Prostate gland (tissue), 2 donors: ENCODE results near the gene IL20RB.

Experiments used
- CTCF ChIP-seq, 4 experiments: fragments of 200-600 bp in 2 of 4; fragments of 450-650 bp in 2 of 4; sonication (generic) in 2 of 4; IDR thresholded peaks; 1 replicate in 3 of 4; 2 replicates in 1 of 4; pipeline ENCODE4 v1.5.1; 2016 to 2019; ENCODE audit warnings: antibody characterized with exemption in 4 of 4, mild to moderate bottlenecking in 2 of 4, moderate library complexity in 2 of 4
- POLR2A ChIP-seq: fragments of 450-650 bp; IDR thresholded peaks from one replicate; pipeline ENCODE4 v1.6.1; 2016; ENCODE audit warnings: antibody characterized with exemption, mild to moderate bottlenecking

- TF ChIP-seq CTCF (IDR thresholded peaks at IDR 0.05), result no peak
- TF ChIP-seq POLR2A, result no peak
Measured at GRCh38 chr3:137012097-137012501, 54.3 kb downstream of the IL20RB start.
